ENCODE measurements around the gene RSPH1.
"Not testable (repeated sequence)": the region's sequence is repeated elsewhere in the genome, so short reads cannot be mapped to it uniquely, and the experiment has no call there.

The RSPH1 gene

DNA sequence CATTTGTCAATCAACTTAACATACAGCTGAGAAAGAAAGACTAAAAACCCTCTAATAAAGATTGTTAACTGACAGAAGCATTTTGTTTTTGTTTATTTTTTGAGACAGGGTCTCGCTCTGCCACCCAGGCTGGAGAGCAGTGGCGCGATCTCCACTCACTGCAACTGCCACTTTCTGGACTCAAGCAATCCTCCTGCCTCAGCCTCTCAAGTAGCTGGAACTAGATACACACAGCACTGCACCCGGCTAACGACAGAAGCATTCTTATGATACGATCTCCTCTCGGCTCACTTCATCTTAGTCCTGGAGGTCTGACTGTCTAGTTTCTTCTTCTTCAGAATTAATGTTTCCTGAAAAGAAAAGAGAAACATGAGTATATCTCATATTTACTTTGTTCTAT, 23.5 kb downstream of the RSPH1 start:
- H3K4me3 ChIP-seq (ENCODE audit: low read length): no peak overlapping the region
- no peak for DNase-seq (ENCODE audit: low read depth, low spot score)

DNA sequence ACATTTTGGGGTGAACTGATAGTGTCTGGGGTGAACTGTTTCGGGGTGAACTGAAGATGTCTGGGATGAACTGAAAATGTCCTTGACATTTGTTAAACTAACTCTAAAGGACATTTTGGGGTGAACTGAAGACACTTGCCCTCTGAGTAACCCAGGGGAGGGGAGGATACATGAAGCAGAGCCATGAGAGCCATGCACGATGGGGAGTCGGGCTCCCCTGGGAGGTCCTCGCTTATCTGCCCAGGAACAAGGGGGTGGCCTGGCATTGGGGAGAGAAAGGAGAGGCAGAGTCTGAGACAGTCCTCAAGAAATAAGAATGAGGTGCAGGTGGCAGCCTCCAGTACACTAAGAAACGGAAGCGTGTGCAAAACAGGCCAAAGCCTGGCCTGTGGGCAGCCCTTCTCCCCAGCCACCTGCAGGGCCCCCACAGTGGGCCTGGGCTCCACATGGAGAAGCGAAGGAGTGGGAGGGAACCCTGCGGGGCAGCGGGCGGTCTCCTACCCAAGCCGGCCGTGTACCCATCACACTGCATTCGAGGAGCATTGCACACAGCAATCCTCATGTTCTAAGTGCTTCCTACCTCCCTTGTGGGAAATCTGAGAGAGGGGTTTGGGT, 24.2 kb downstream of the RSPH1 start:
- H3K4me3 ChIP-seq (ENCODE audit: low read length): no peak overlapping the region
- no peak for DNase-seq (ENCODE audit: low read depth, low spot score)

DNA sequence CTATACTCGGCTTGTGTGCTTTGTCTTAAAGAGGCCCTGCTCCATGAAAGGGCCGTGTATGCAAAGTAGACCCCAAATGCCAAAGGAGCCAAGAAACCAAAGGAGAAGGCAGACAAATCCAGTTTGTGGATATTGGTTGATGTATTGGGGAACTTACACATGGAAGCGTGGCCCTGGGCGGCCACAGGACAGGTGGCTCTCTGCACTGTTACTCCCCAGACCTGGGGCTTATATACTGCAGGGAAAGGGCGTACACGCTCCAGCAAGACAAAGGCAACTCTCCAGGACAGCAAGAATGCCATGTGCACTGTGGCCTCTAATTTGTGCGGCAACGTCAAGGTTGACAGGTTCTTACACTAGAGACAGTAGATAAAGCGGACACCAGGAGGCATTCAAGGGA, 24.8 kb downstream of the RSPH1 start:
- no peak overlapping the region for H3K4me3 ChIP-seq (ENCODE audit: low read length)
- DNase-seq (ENCODE audit: low read depth, low spot score): no peak

- not testable (repeated sequence) for H3K4me3 ChIP-seq (ENCODE audit: low read length); DNase-seq (ENCODE audit: low read depth, low spot score)
These were observed 26.3 kb downstream of the RSPH1 start for GRCh38 chr21:42469726-42470125.

DNA sequence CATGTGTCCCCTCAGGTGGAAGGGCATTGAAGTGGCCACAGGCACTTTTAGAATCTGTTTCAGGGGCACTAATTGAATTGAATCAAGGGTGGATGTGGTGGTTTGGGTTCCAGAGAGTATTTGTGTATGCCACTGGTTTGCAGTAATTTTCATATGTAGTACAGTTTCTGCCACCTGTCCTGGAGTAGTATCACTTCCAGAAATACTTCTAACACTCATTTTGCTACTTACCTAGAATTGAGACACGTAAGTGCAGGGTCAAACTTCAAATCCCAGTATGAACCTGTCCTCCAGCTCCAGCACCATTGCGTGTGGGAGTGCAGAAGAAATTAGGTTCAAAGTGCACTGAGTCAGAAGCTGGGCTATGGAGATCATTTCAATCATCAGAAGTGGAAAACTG, 26.8 kb downstream of the RSPH1 start:
- H3K4me3 ChIP-seq (ENCODE audit: low read length): no peak overlapping the region
- DNase-seq (ENCODE audit: low read depth, low spot score): no peak

DNA sequence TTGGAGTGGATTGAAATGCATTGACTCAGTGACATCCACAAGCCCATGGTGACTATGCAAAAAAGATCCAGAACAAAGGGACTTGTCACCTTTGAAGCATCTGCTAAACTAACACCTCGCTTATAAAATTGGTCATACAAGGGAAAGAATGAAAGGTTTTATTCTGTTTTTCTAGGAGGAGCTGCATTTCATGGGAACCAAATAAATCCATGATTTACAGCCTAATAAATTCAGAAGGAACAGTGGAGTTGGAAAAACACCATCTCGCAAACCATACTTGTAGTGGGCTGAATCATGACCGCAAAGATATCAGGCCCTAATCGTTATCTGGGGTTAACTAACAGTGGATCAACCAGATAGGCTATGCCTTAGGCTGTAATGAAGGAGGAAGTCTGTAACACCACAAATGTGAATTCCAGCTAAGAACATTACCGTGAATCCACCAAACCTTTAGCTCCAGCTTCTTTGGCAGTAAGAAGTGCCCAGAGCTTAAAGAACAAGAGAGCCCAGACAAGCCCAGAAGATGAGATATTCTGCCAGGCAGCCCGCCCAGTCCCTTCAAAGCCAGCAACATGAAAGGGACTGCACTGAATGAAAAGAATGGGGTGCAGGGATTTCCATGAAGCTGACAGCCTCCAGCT, 27.4 kb downstream of the RSPH1 start:
- no peak for DNase-seq (ENCODE audit: low read depth, low spot score)
- no peak overlapping the region for H3K4me3 ChIP-seq (ENCODE audit: low read length)

- no peak overlapping the region for H3K4me3 ChIP-seq (ENCODE audit: low read length)
- DNase-seq (ENCODE audit: low read depth, low spot score): peak; percentile 57
These were observed 28.7 kb downstream of the RSPH1 start for GRCh38 chr21:42467140-42467983.

DNA sequence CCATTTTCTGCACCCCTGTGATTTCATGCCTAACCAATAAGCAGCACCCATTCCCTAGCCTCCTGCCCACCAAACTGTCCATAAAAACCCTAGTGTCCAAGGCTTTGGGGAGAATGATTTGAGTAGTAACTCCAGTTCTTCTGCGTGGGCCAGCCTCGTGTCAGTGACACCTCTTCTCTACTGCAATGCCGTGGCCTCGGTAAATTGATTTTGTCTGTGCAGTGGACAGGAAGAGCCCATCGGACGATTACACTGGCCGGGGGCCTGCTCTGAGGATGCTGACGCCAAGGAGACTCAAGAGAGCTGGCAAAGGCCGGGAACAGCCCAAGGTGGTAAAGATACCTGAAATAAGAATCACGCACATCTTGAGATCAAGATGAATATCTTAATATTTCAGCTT, 29.3 kb downstream of the RSPH1 start:
- no peak for DNase-seq (ENCODE audit: low read depth, low spot score)
- H3K4me3 ChIP-seq (ENCODE audit: low read length): no peak overlapping the region

- no peak for DNase-seq (ENCODE audit: low read depth, low spot score)
- H3K4me3 ChIP-seq (ENCODE audit: low read length): no peak overlapping the region
These were observed 30.3 kb downstream of the RSPH1 start for GRCh38 chr21:42465803-42466127.

DNA sequence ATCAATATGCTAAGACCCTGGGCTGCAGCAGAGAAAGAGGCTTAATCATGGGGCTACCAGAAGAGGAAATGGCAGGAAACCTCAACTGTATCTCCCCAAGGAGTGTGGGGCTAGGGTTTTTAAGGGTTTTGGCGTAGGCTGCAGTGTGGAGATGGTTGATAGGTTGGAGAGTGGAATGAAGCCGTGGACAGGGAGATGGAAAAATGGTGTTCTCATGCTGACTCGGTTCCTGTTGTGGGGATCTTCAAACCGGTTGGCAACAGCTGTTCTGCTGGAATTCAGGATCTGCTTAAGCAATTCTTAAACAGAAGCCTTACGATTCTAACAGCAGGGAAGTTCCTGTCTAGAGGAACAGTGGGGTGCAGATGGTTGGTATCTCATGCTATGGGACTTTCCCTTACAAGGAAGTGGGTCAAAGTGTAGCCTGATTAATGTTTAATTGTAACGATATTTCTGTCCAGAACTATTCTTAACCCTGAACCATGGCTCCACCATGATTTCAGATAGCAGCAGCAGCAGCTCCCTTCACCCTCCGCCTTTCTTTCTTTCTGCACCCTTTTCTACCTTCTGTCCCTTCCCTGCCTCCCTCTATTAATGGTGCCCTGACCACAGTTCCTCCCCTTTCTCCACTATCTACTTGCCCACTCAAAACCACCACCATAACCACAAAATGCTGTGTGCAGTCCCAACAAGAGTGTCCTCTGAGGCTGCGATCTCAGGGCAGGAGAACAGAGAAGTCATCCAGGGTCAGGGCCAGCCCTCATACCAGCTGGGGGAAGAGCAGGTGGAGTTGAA, 30.8 kb downstream of the RSPH1 start:
- DNase-seq (ENCODE audit: low read depth, low spot score): peak; percentile 47
- H3K4me3 ChIP-seq (ENCODE audit: low read length): no peak overlapping the region

DNA sequence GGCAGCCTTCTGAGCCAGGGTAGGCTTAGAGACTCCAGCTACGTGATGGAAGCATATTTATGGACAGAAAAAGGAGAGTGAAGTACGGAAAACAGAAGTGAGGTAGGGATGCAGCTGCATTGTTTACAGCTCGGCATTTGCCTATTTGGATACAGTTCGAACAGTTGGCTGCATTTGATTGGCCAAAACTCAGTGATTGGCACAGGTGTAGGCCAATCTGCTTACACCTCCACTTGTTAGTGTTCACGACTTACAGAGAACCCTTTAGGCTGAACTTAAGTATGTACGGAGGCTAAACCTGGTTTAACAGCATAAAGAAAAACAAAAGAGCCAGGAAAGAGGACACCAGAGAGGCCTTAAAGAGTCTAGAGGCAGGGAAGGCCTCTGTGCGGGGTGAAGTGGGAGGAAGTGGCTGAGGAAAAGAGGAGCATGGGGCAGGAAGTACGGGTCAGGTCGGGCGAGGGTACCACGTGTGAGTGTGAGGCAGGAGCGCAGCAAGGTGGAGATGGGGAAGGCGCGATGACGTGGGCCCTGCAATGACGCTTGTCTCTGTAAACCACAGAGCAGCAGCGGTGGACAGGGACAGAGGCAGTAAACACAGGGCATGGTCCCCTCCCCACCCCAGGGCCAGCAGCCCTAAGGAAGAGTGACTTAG, 32.0 kb downstream of the RSPH1 start:
- peak; percentile 96 for DNase-seq (ENCODE audit: low read depth, low spot score)

DNA sequence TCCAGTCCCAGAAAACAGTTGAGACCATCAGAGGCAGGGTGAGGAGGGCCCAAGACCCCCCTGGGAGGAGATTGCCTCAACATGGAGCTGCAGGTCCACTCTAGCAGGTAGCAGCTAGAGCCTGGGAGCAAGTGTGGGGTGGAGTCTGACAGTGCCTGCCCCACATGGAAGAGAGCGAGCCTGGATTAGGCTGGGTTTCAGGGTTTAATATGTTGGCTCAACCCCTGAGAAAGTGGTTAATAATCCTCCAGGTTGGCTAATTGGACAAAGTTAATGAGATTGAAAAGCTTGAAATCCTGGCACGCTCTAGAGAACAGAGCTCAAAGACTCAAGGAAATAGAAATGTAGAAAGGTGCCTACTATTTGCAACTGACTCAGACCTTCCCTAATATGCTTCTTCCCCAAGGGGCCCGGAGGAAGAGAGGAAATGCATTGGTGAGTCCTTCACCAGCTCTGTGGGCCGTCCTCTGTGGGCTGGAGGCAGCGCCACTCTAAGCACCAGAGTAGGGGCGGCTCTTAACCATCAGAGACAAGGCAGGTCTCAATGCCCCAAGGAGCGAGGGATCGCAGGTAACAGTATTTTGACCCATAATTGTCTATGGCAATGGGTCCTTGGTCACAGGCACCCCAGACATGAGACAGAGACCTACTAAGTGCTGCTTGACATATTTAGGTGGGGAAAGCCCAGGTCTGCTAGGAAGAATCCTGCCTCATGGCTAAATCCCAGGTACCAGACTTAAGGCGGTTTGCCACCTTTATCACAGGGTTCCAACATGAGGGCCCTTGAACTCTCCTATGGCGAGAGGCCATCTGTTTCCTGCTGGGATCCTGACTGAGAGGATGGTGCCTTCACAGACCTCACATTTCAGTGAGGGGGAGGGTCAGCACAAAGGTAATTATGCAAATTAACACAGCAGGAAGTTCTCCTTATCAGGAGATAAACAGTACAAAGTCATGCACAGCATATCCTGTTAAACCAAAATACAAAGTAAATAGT, 33.8 kb downstream of the RSPH1 start:
- peak overlapping the region; percentile 51 for H3K4me3 ChIP-seq (ENCODE audit: low read length)
- DNase-seq (ENCODE audit: low read depth, low spot score): peak; percentile 85

More for the DNA sequence above, 32.0 kb downstream of the RSPH1 start:
- peak overlapping the region; percentile 23 for H3K4me3 ChIP-seq (ENCODE audit: low read length)

DNA sequence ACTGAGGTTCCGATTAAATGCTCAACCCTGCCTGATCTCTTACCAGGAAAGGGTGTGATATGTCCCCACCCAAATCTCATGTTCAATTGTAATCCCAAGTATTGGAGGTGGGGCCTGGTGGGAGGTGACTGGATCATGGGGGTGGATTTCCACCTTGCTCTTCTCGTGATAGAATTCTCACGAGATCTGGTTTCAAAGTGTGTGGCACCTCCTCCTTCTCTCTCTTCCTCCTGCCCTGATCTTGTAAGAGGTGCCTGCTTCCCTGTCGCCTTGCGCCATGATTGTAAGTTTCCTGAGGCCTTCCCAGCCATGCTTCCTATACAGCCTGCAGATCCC, 34.9 kb downstream of the RSPH1 start:
- peak overlapping the region; percentile 51 for H3K4me3 ChIP-seq (ENCODE audit: low read length)
- peak; percentile 89 for DNase-seq (ENCODE audit: low read depth, low spot score)

DNA sequence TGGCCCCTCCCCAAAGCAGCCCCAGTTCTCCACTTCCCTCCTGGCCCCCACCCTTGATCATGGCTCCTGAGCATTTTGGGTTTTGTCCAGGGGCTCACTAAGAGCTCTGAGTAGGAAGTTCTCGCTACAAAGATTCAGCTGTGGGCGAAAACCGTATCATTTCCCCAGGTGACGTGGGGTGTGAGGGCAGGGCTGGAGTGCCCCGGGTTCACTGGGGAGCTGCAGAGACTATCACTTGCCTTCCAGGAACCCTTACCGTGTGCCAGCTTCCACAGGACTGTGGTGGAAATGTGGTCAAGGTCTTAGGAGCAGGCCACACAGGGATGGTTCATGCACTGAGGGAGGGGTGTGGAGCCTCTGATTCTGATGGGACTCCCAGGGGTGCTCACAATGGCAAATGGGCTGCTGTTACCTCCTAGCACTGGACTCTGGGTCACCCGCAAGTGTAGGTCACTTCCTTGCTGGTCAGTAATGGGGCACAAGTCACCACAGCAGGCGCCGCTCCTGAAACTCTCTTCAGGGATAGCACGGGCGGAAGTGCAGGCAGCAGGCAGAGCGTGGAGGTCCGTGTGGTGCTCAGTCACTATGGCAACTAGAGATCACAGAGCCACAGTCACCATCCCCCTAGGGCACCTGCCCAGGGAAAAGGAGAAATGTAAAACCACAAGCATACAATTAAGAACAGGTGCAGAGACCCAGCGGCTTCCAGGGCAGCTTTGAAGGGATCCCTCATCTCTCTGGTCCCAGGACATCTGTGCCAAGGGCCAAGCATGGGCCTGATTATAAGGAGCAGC, 35.4 kb downstream of the RSPH1 start:
- peak overlapping the region; percentile 51 for H3K4me3 ChIP-seq (ENCODE audit: low read length)
- peak; percentile 98 for DNase-seq (ENCODE audit: low read depth, low spot score)

DNA sequence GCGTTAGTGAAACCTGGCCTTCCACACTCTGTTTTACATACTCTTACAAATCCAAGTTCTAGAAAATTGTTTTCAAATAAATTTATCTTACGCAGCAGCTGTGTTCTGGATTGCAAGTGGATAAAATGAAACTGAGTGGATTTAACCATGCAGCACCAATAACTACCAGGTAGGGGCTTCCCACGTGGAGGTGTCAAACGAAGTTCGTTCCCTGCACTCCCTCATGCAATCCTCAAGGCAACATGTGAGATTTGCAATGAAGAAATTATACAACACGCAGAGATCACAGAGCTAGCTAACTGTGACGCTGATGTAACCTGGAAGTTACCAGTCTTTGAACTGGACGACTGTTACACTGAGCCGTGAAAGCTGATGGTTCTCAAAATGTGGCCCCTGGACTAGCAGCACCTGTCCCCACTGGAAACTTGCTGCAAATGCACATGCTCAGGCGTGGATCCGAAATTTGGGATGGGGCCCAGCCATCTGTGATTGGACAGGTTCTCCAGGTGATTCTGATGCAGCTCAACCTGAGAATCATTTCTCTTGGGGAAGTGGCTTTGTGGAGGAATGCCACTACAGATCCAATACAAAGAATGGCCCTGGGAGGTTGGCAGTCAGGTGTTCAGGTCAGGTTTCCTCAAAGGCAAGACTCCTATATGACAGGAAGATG, 36.3 kb downstream of the RSPH1 start:
- DNase-seq (ENCODE audit: low read depth, low spot score): no peak
- no peak overlapping the region for H3K4me3 ChIP-seq (ENCODE audit: low read length)

- no peak for DNase-seq (ENCODE audit: low read depth, low spot score)
- H3K4me3 ChIP-seq (ENCODE audit: low read length): no peak overlapping the region
These were observed 37.0 kb downstream of the RSPH1 start for GRCh38 chr21:42459082-42459460.

DNA sequence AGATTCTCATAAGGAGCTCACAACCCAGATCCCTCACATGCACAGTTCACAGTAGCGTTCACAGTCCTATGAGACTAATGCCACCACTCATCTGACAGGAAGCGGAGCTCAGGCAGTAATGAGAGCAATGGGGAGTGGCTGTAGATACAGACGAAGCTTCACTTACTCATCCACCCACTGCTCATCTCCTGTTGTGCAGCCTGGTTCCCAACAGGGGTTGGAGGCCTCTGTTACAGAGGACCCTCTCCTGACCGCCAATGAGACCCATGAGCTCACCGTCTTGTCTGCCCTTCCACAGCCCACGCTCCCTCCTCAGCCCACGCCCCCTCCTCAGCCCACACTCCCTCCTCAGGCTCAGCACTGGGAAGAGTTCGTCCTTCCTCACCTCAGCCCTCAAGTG, 39.6 kb downstream of the RSPH1 start:
- H3K4me3 ChIP-seq (ENCODE audit: low read length): no peak overlapping the region
- peak; percentile 70 for DNase-seq (ENCODE audit: low read depth, low spot score)
